H9 (cell line): ENCODE measurements around the gene PPP2R2B. TPM values are rescaled to one million over a fixed set of nuclear protein-coding genes. Genes with fewer than 3 reads are reported as not detected.

Experiments
- DNase-seq: peaks from one replicate; pipeline ENCODE4 v3.0.0-alpha.2; 2017
- H2AFZ ChIP-seq: one replicate; pipeline ENCODE4 v1.6.1; 2013; ENCODE audit warnings: mild to moderate bottlenecking, low read length, control low read depth, moderate library complexity
- H2AK5ac ChIP-seq: 2 replicates; pipeline ENCODE4 v1.6.1; 2013; ENCODE audit warnings: low read length, control low read depth, mixed read lengths; ENCODE audit not compliant: insufficient read length
- H2BK120ac ChIP-seq: one replicate; pipeline ENCODE4 v1.6.1; 2013; ENCODE audit warnings: low read depth, mild to moderate bottlenecking, low read length, control low read depth, inconsistent platforms; ENCODE audit not compliant: poor library complexity, severe bottlenecking
- H2BK12ac ChIP-seq: 2 replicates; pipeline ENCODE4 v1.6.1; 2013; ENCODE audit warnings: low read length, control low read depth, mixed read lengths, low read depth; ENCODE audit not compliant: insufficient read length
- H2BK15ac ChIP-seq: 2 replicates; pipeline ENCODE4 v1.6.1; 2013; ENCODE audit warnings: low read depth, low read length, control low read depth
- H2BK20ac ChIP-seq: one replicate; pipeline ENCODE4 v1.6.1; 2013; ENCODE audit warnings: low read depth, mild to moderate bottlenecking, low read length, control low read depth, inconsistent platforms; ENCODE audit not compliant: poor library complexity, severe bottlenecking
- H2BK5ac ChIP-seq: 2 replicates; pipeline ENCODE4 v1.6.1; 2013; ENCODE audit warnings: low read length, control low read depth, mixed read lengths; ENCODE audit not compliant: insufficient read length
- H3K14ac ChIP-seq: 2 replicates; pipeline ENCODE4 v1.6.1; 2013; ENCODE audit warnings: low read length, control low read depth; ENCODE audit not compliant: insufficient read depth
- H3K18ac ChIP-seq: 2 replicates; pipeline ENCODE4 v1.6.1; 2013; ENCODE audit warnings: low read depth, mild to moderate bottlenecking, mixed read lengths, low read length, control low read depth; ENCODE audit not compliant: insufficient read length
- H3K23ac ChIP-seq: 2 replicates; pipeline ENCODE4 v1.6.1; 2013; ENCODE audit warnings: low read length, control low read depth, mixed read lengths, low read depth; ENCODE audit not compliant: insufficient read length
- H3K23me2 ChIP-seq: 2 replicates; pipeline ENCODE4 v1.6.1; 2013; ENCODE audit warnings: low read depth, mild to moderate bottlenecking, mixed read lengths, low read length, control low read depth; ENCODE audit not compliant: insufficient read length, poor library complexity, severe bottlenecking
- H3K27ac ChIP-seq: 2 replicates; pipeline ENCODE4 v1.5.1; 2013; ENCODE audit warnings: low read length, control low read depth, mixed read lengths, low read depth; ENCODE audit not compliant: insufficient read length
- H3K27me3 ChIP-seq: 2 replicates; pipeline ENCODE4 v1.6.1; 2013; ENCODE audit warnings: low read length, control low read depth, inconsistent platforms; ENCODE audit not compliant: insufficient read depth
- H3K4ac ChIP-seq: 2 replicates; pipeline ENCODE4 v1.6.1; 2013; ENCODE audit warnings: low read depth, mild to moderate bottlenecking, control low read depth, inconsistent platforms, low read length, moderate library complexity
- H3K4me1 ChIP-seq: 2 replicates; pipeline ENCODE4 v1.6.1; 2013; ENCODE audit warnings: low read length, control low read depth, inconsistent platforms; ENCODE audit not compliant: insufficient read depth
- H3K4me2 ChIP-seq: 2 replicates; pipeline ENCODE4 v1.6.1; 2013; ENCODE audit warnings: low read length, control low read depth, mixed read lengths; ENCODE audit not compliant: insufficient read length, insufficient read depth
- H3K56ac ChIP-seq: 2 replicates; pipeline ENCODE4 v1.6.1; 2013; ENCODE audit warnings: low read depth, mild to moderate bottlenecking, mixed read lengths, low read length, control low read depth; ENCODE audit not compliant: insufficient read length
- H3K79me1 ChIP-seq: 2 replicates; pipeline ENCODE4 v1.6.1; 2013; ENCODE audit warnings: low read depth, mild to moderate bottlenecking, moderate library complexity, low read length, control low read depth, inconsistent platforms; ENCODE audit not compliant: insufficient read depth, poor library complexity, severe bottlenecking
- H3K79me2 ChIP-seq: 2 replicates; pipeline ENCODE4 v1.6.1; 2013; ENCODE audit warnings: low read length, control low read depth, inconsistent platforms; ENCODE audit not compliant: insufficient read depth
- H3K9ac ChIP-seq: 2 replicates; pipeline ENCODE4 v1.6.1; 2013; ENCODE audit warnings: low read length, control low read depth, mixed read lengths; ENCODE audit not compliant: insufficient read length; ENCODE audit errors: extremely low read depth
- H3K9me3 ChIP-seq: one replicate; pipeline ENCODE4 v1.6.1; 2013; ENCODE audit warnings: low read depth, low read length, inconsistent platforms; ENCODE audit not compliant: control insufficient read depth
- H3T11ph ChIP-seq: one replicate; pipeline ENCODE4 v1.6.1; 2013; ENCODE audit warnings: mild to moderate bottlenecking, low read length, control low read depth, inconsistent platforms
- H4K20me1 ChIP-seq: one replicate; pipeline ENCODE4 v1.6.1; 2013; ENCODE audit not compliant: control insufficient read depth, insufficient read length, insufficient read depth
- H4K5ac ChIP-seq: 2 replicates; pipeline ENCODE4 v1.6.1; 2013; ENCODE audit warnings: low read depth, mild to moderate bottlenecking, mixed read lengths, low read length, control low read depth; ENCODE audit not compliant: insufficient read length
- H4K8ac ChIP-seq: replicated peaks from 2 replicates; pipeline ENCODE4 v1.6.1; 2013; ENCODE audit warnings: low read length, control low read depth, mixed read lengths, low read depth; ENCODE audit not compliant: insufficient read length
- H4K91ac ChIP-seq: 2 replicates; pipeline ENCODE4 v1.6.1; 2013; ENCODE audit warnings: low read depth, mild to moderate bottlenecking, moderate library complexity, mixed read lengths, low read length, control low read depth; ENCODE audit not compliant: insufficient read length
- H3K27ac Mint-ChIP-seq, 3 experiments: 2 replicates in 2 of 3; 3 replicates in 1 of 3; pipeline ENCODE4 v1.8.0; 2020 to 2021; ENCODE audit warnings: mixed read lengths in 3 of 3, mild to moderate bottlenecking in 1 of 3, moderate library complexity in 1 of 3
- H3K27me3 Mint-ChIP-seq: 2 replicates; pipeline ENCODE4 v1.8.0; 2021; ENCODE audit warnings: low read depth, mild to moderate bottlenecking, moderate library complexity, mixed read lengths
- H3K36me3 Mint-ChIP-seq, 3 experiments: 2 replicates in 2 of 3; 3 replicates in 1 of 3; pipeline ENCODE4 v1.8.0; 2020 to 2021; ENCODE audit warnings: low read depth in 3 of 3, mixed read lengths in 3 of 3; ENCODE audit not compliant: insufficient read depth in 1 of 3
- H3K4me1 Mint-ChIP-seq, 2 experiments: 2 replicates each; pipeline ENCODE4 v1.8.0; 2020; ENCODE audit warnings: mixed read lengths in 2 of 2
- H3K4me3 Mint-ChIP-seq, 2 experiments: 2 replicates in 1 of 2; 3 replicates in 1 of 2; pipeline ENCODE4 v1.8.0; 2020 to 2021; ENCODE audit warnings: mild to moderate bottlenecking in 2 of 2, mixed read lengths in 2 of 2, moderate library complexity in 1 of 2
- H3K9me3 Mint-ChIP-seq, 2 experiments: 2 replicates in 1 of 2; 3 replicates in 1 of 2; pipeline ENCODE4 v1.8.0; 2020; ENCODE audit warnings: mild to moderate bottlenecking in 2 of 2, mixed read lengths in 2 of 2, moderate library complexity in 1 of 2
- CTCF ChIP-seq: fragments of 200-600 bp; sonication (generic); conservative IDR thresholded peaks from 3 replicates; pipeline ENCODE4 v1.8.0; 2021; ENCODE audit warnings: antibody characterized with exemption, mild to moderate bottlenecking
- total RNA-seq: library from RNA; stranded (reverse); gene quantifications from 2 replicates; pipeline ENCODE4 v1.2.1, GENCODE V29; 2021

PPP2R2B gene
- total RNA-seq, 1 experiment from 2014 or later, result 14.3 TPM

GRCh38 chr5:146719179-146719578 is 159.4 kb downstream of the PPP2R2B start:
- no peak overlapping the region for H3K4ac ChIP-seq
- Mint-ChIP-seq H3K4me3 (no peak overlapping the region), H3K36me3 (no peaks in the 10 kb centered on the region), H3K9me3 (no peaks in the 10 kb centered on the region), H3K4me1 (peaks cover 0 to 2% of the 10 kb centered on the region in 2 experiments; a peak in 1 of 4 replicates), H3K27me3 (no peaks in the 10 kb centered on the region), H3K27ac (no peak overlapping the region)
- H2AK5ac ChIP-seq, result no peak overlapping the region
- no peaks in the 10 kb centered on the region for H3K27me3 ChIP-seq
- H2BK15ac ChIP-seq, result no peak overlapping the region
- no peak overlapping the region for H3T11ph ChIP-seq
- H2BK12ac ChIP-seq, result no peak overlapping the region
- no peaks in the 10 kb centered on the region for H3K4me1 ChIP-seq
- no peaks in the 10 kb centered on the region; the same call in 1 of the 2 replicates for H3K79me2 ChIP-seq
- H2BK120ac ChIP-seq, result no peak overlapping the region
- no peak overlapping the region for H3K56ac ChIP-seq
- no peak overlapping the region for H4K91ac ChIP-seq
- H4K20me1 ChIP-seq, result no peaks in the 10 kb centered on the region
- H3K9ac ChIP-seq, result no peak overlapping the region
- no peak overlapping the region for H3K18ac ChIP-seq
- H3K79me1 ChIP-seq, result no peaks in the 10 kb centered on the region
- H2BK20ac ChIP-seq, result no peak overlapping the region
- no peak overlapping the region for H4K8ac ChIP-seq
- no peak for TF ChIP-seq CTCF
- H3K23ac ChIP-seq, result no peak overlapping the region
- H3K4me2 ChIP-seq, result no peak overlapping the region
- no peak overlapping the region for H2BK5ac ChIP-seq
- no peak overlapping the region for H3K14ac ChIP-seq
- H4K5ac ChIP-seq, result no peak overlapping the region
- no peak for DNase-seq
- H3K9me3 ChIP-seq, result no peaks in the 10 kb centered on the region
- no peak overlapping the region for H2AFZ ChIP-seq
- H3K27ac ChIP-seq, result no peak overlapping the region
- no peaks in the 10 kb centered on the region for H3K23me2 ChIP-seq
